22Rv1 (cell line): ENCODE results near the gene TNK2.
"Not testable (repeated sequence)": the region's sequence is repeated elsewhere in the genome, so short reads cannot be mapped to it uniquely, and the experiment has no call there.

ENCODE experiments used
- H3K27ac ChIP-seq: fragments of 450-650 bp; 2 replicates; pipeline ENCODE4 v1.5.1; 2017
- ZFX ChIP-seq: fragments of 450-650 bp; IDR thresholded peaks from 2 replicates; pipeline ENCODE4 v1.6.1; 2017; ENCODE audit warnings: antibody characterized with exemption, borderline replicate concordance
- TF ChIP-seq, protein P1 (sequence below): fragments of 450-650 bp; IDR thresholded peaks from 2 replicates; pipeline ENCODE4 v1.5.1; 2017; ENCODE audit warnings: mild to moderate bottlenecking

Gene TNK2

DNA sequence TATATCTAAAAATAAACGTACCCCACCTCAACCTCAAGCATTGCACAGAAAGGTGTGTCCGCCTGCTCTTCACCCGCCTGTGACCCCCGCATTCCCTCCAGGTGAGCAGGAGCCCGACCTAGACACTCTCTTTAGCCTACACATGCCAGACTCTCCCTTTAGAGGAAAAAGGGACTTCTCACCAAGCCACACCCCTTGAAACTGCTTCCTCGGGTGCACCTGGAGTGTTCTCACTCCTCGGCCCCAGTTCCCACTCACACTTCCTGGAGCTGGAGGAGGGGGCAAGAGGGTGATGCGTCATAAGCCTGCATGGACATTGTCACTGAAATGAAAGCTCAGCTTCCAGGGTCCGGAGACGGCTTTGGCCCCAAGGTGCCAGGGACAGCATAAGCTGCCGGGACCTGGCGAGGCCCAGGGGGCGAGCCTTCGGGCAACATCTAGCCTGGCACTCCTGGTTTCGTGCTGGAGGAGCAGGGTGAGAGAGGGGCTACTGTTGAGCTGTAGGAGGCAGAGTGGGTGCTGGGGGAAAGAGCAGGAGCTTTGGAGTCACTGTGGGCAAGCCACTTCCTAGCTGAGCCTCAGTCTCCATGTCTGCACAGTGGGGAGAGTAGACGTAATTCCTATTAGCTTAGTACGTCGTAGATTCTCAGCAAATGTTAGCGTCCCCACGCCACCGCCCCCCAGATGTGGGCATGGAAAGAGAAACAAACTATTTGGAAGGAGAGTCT, 86.8 kb downstream of the TNK2 start:
- TF ChIP-seq, protein P1, sequence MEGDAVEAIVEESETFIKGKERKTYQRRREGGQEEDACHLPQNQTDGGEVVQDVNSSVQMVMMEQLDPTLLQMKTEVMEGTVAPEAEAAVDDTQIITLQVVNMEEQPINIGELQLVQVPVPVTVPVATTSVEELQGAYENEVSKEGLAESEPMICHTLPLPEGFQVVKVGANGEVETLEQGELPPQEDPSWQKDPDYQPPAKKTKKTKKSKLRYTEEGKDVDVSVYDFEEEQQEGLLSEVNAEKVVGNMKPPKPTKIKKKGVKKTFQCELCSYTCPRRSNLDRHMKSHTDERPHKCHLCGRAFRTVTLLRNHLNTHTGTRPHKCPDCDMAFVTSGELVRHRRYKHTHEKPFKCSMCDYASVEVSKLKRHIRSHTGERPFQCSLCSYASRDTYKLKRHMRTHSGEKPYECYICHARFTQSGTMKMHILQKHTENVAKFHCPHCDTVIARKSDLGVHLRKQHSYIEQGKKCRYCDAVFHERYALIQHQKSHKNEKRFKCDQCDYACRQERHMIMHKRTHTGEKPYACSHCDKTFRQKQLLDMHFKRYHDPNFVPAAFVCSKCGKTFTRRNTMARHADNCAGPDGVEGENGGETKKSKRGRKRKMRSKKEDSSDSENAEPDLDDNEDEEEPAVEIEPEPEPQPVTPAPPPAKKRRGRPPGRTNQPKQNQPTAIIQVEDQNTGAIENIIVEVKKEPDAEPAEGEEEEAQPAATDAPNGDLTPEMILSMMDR: no peak
- no peak for TF ChIP-seq ZFX

DNA sequence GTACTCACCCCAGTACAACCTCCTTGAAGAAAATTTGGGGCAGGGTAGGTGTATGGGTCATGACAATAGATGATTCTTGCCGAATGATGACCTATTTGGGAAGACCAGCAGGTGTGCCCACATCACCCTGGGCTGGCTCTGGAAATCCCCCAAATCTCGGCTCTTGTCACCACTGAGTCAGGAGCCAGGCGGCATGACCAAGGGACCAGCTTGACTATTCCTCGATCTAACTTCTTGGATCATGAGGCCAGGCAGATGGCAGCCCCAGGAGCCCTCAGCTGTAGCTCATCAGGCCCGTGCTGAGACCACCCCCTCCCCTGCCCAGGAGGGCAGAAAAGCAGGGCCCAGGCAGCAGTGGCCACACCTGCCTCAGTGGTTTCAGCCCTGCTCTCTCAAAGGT, 87.5 kb downstream of the TNK2 start:
- TF ChIP-seq, protein P1: no peak
- no peak for TF ChIP-seq ZFX
- H3K27ac ChIP-seq: no peak overlapping the region

More for the DNA sequence above, 86.8 kb downstream of the TNK2 start:
- H3K27ac ChIP-seq: no peak overlapping the region

DNA sequence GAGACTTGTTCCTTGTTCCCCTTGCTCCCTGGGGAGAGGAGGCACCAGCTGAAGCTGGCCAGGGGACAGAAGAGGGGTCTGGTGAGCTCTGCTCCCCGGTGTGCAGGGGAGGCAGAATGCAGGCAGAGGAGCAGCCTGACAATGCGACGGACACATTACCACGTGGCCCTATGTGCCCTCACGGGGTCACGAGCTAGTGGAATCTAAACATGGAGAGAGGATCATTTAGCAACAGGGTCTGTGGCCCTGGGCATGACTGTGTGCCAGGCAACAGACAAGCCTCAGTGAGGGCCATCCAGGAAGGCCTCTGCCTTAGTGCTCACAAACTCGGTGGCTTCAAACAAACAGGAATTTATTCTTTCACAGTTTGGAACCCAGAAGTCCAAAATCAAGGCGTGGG, 88.2 kb downstream of the TNK2 start:
- TF ChIP-seq, protein P1: no peak
- TF ChIP-seq ZFX: no peak
- no peak overlapping the region for H3K27ac ChIP-seq

DNA sequence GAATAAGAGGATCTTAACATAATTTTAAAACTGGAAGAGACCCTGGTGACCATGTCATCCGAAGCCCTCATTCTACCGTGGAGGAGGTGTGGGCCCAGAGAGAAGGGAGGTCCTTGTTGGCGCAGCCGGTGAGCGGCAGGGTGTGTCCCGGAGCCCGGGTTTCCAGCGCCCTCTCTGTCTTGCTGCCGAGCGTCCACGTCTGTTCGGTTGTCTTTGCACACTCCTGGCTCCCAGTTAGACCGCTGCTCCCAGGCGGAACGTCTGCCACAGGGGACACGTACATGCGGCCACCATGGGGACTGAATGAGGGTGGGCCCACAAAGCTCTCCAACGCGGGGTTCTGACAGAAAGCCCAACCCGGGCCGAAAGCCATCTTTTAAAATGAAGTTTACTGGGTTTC, 90.0 kb downstream of the TNK2 start:
- no peak for TF ChIP-seq ZFX
- TF ChIP-seq, protein P1: no peak
- H3K27ac ChIP-seq: no peak overlapping the region

DNA sequence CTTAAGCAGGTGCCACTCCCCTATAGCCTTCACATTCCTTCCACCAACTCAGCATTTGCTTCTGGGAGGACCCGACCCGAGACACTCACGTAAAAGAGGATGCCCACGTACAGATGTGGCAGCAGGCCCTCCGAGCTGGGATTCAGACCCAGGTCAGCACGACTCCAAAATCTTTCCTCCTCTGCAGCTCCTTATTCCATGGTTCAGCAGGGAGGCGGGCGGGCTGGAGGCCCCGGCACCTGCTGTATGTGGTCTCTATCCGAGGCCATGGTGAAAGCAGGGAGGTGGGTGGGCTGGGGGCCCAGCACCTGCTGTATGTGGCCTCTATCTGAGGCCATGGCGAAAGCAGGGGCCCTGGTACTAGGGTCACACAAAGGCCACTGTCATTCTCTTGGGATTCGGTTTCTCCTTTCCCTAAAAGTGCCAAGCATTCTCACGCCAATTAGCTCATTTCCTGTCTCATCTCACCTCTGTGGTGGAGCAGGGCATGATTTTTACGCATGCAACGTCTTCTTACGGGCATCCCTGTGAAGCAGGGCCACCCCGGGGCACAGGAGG, 90.7 kb downstream of the TNK2 start:
- H3K27ac ChIP-seq: no peak overlapping the region
- TF ChIP-seq, protein P1: no peak
- no peak for TF ChIP-seq ZFX

DNA sequence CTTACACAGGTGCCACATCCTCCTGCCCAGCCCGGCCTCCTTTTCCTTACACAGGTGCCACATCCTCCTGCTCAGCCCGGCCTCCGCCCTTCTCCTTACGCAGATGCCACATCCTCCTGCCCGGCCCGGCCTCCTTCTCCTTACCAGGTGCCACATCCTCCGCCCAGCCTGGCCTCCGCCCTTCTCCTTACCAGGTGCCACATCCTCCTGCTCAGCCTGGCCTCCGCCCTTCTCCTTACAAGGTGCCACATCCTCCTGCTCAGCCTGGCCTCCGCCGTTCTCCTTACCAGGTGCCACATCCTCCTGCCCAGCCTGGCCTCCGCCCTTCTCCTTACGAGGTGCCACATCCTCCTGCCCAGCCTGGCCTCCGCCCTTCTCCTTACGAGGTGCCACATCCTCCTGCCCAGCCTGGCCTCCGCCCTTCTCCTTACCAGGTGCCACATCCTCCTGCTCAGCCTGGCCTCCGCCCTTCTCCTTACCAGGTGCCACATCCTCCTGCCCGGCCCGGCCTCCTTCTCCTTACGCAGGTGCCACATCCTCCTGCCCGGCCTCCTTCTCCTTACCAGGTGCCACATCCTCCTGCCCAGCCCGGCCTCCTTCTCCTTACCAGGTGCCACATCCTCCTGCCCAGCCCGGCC, 92.0 kb downstream of the TNK2 start:
- H3K27ac ChIP-seq: not testable (repeated sequence)

DNA sequence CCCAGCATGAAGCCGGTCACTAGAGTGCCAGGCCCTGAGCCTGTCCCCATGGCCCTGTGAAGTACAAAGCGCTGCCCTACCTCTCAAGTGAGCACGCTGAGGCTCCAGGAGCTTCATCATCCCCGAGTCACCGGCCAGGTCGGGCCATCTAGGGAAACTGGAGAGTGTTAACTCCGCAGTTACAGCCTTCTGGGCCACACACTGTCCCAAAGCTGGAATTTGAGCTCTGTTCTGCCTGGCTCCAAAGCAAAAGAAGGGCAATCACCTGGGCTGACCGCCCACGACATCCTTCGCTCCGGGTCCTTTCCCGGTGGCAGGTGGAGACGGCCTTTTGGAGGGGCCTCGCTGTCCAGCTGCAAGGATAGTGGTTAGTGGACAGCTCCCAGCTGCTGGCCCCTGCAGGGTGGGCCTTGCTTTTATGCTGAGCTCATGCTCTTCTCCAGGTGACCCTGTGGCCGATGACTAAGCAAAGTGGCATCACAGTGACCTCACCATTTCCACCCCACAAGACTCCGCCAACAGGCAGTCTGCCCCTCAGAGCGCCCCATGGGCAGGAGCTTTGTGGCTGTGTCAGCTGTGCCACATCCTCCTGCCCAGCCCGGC, 93.1 kb downstream of the TNK2 start:
- peak overlapping the region; percentile 59 for H3K27ac ChIP-seq
- TF ChIP-seq, protein P1: no peak
- no peak for TF ChIP-seq ZFX
